ENCODE measurements around the gene SYCP3. TPM values are rescaled to one million over a fixed set of nuclear protein-coding genes. Genes with fewer than 3 reads are reported as not detected.

Gene SYCP3
- not detected for total RNA-seq

- Histone ChIP-seq H3K36me3 (ENCODE audit: control insufficient read depth in 3 of 3, insufficient read depth in 3 of 3, low read length in 3 of 3) (peaks cover 9 to 11% (median 9%) of the 10 kb centered on the region in 3 donors), H3K4me1 (ENCODE audit: control insufficient read depth in 3 of 3, insufficient read depth in 3 of 3, low read length in 3 of 3) (no peaks in the 10 kb centered on the region), H3K9me3 (ENCODE audit: control insufficient read depth in 3 of 3, low read length in 3 of 3) (no peaks in the 10 kb centered on the region), H3K27ac (ENCODE audit: low read depth, low read length) (no peak within 1 kb of the TSS), H3K27me3 (ENCODE audit: control insufficient read depth in 3 of 3, insufficient read depth in 3 of 3, low read length in 3 of 3) (no peaks in the 10 kb centered on the region), H3K9ac (ENCODE audit: low read depth in 1 of 3, low read length in 3 of 3) (no peak within 1 kb of the TSS), H3K4me3 (ENCODE audit: low read length in 3 of 3) (no peak within 1 kb of the TSS)
Observed at GRCh38 chr12:101738920-101739665, at the start of gene SYCP3. SYCP3 (minus strand) TSS chr12:101739462; CDS start chr12:101737935, 1,527 bp downstream.

GRCh38 chr12:101785671-101786070 is 46.4 kb upstream of the SYCP3 start:
- Histone ChIP-seq H3K27ac (ENCODE audit: low read depth, low read length) (no peak overlapping the region), H3K9me3 (ENCODE audit: control insufficient read depth in 3 of 3, low read length in 3 of 3) (no peaks in the 10 kb centered on the region), H3K27me3 (ENCODE audit: control insufficient read depth in 3 of 3, insufficient read depth in 3 of 3, low read length in 3 of 3) (no peaks in the 10 kb centered on the region), H3K9ac (ENCODE audit: low read depth in 1 of 3, low read length in 3 of 3) (no peak overlapping the region), H3K4me1 (ENCODE audit: control insufficient read depth in 3 of 3, insufficient read depth in 3 of 3, low read length in 3 of 3) (peaks cover 6 to 12% (median 8%) of the 10 kb centered on the region in 3 donors), H3K4me3 (ENCODE audit: low read length in 3 of 3) (no peak overlapping the region), H3K36me3 (ENCODE audit: control insufficient read depth in 3 of 3, insufficient read depth in 3 of 3, low read length in 3 of 3) (peaks cover 0 to 14% (median 3%) of the 10 kb centered on the region in 3 donors)

- no peak overlapping the region for H3K9ac ChIP-seq (ENCODE audit: low read depth in 1 of 3, low read length in 3 of 3)
- no peaks in the 10 kb centered on the region for H3K27me3 ChIP-seq (ENCODE audit: control insufficient read depth in 3 of 3, insufficient read depth in 3 of 3, low read length in 3 of 3)
- peaks cover 3 to 14% (median 5%) of the 10 kb centered on the region in 3 donors for H3K36me3 ChIP-seq (ENCODE audit: control insufficient read depth in 3 of 3, insufficient read depth in 3 of 3, low read length in 3 of 3)
- H3K27ac ChIP-seq (ENCODE audit: low read depth, low read length) = no peak overlapping the region
- no peaks in the 10 kb centered on the region for H3K9me3 ChIP-seq (ENCODE audit: control insufficient read depth in 3 of 3, low read length in 3 of 3)
- peaks cover 6 to 12% (median 8%) of the 10 kb centered on the region in 3 donors for H3K4me1 ChIP-seq (ENCODE audit: control insufficient read depth in 3 of 3, insufficient read depth in 3 of 3, low read length in 3 of 3)
- no peak overlapping the region for H3K4me3 ChIP-seq (ENCODE audit: low read length in 3 of 3)
Observed at GRCh38 chr12:101784376-101784775, 45.1 kb upstream of the SYCP3 start.

GRCh38 chr12:101783838-101784237 is 44.6 kb upstream of the SYCP3 start:
- Histone ChIP-seq H3K4me1 (ENCODE audit: control insufficient read depth in 3 of 3, insufficient read depth in 3 of 3, low read length in 3 of 3) (peaks cover 6 to 12% (median 8%) of the 10 kb centered on the region in 3 donors), H3K27me3 (ENCODE audit: control insufficient read depth in 3 of 3, insufficient read depth in 3 of 3, low read length in 3 of 3) (no peaks in the 10 kb centered on the region), H3K4me3 (ENCODE audit: low read length in 3 of 3) (no peak overlapping the region), H3K36me3 (ENCODE audit: control insufficient read depth in 3 of 3, insufficient read depth in 3 of 3, low read length in 3 of 3) (peaks cover 5 to 14% (median 7%) of the 10 kb centered on the region in 3 donors), H3K27ac (ENCODE audit: low read depth, low read length) (no peak overlapping the region), H3K9me3 (ENCODE audit: control insufficient read depth in 3 of 3, low read length in 3 of 3) (no peaks in the 10 kb centered on the region), H3K9ac (ENCODE audit: low read depth in 1 of 3, low read length in 3 of 3) (no peak overlapping the region)

- Histone ChIP-seq H3K4me3 (ENCODE audit: low read length in 3 of 3) (no peak overlapping the region), H3K27me3 (ENCODE audit: control insufficient read depth in 3 of 3, insufficient read depth in 3 of 3, low read length in 3 of 3) (no peaks in the 10 kb centered on the region), H3K36me3 (ENCODE audit: control insufficient read depth in 3 of 3, insufficient read depth in 3 of 3, low read length in 3 of 3) (peaks cover 2 to 14% (median 7%) of the 10 kb centered on the region in 3 donors), H3K9me3 (ENCODE audit: control insufficient read depth in 3 of 3, low read length in 3 of 3) (no peaks in the 10 kb centered on the region), H3K9ac (ENCODE audit: low read depth in 1 of 3, low read length in 3 of 3) (peak overlapping the region in 1 of 3 donors; percentile 52), H3K27ac (ENCODE audit: low read depth, low read length) (peak overlapping the region; percentile 12), H3K4me1 (ENCODE audit: control insufficient read depth in 3 of 3, insufficient read depth in 3 of 3, low read length in 3 of 3) (peaks cover 11 to 12% (median 12%) of the 10 kb centered on the region in 3 donors)
Observed at GRCh38 chr12:101783150-101783549, 43.9 kb upstream of the SYCP3 start.

GRCh38 chr12:101782273-101782731 is 43.0 kb upstream of the SYCP3 start:
- H3K27ac ChIP-seq (ENCODE audit: low read depth, low read length) = no peak overlapping the region

GRCh38 chr12:101781834-101782233 is 42.6 kb upstream of the SYCP3 start:
- peaks cover 19 to 22% (median 21%) of the 10 kb centered on the region in 3 donors for H3K4me1 ChIP-seq (ENCODE audit: control insufficient read depth in 3 of 3, insufficient read depth in 3 of 3, low read length in 3 of 3)

More at GRCh38 chr12:101782273-101782731, 43.0 kb upstream of the SYCP3 start:
- Histone ChIP-seq H3K9me3 (ENCODE audit: control insufficient read depth in 3 of 3, low read length in 3 of 3) (no peaks in the 10 kb centered on the region), H3K4me3 (ENCODE audit: low read length in 3 of 3) (no peak overlapping the region), H3K36me3 (ENCODE audit: control insufficient read depth in 3 of 3, insufficient read depth in 3 of 3, low read length in 3 of 3) (peaks cover 2 to 14% (median 7%) of the 10 kb centered on the region in 3 donors), H3K4me1 (ENCODE audit: control insufficient read depth in 3 of 3, insufficient read depth in 3 of 3, low read length in 3 of 3) (peaks cover 19% of the 10 kb centered on the region in 3 donors), H3K9ac (ENCODE audit: low read depth in 1 of 3, low read length in 3 of 3) (no peak overlapping the region), H3K27me3 (ENCODE audit: control insufficient read depth in 3 of 3, insufficient read depth in 3 of 3, low read length in 3 of 3) (no peaks in the 10 kb centered on the region)

GRCh38 chr12:101780599-101780998 is 41.3 kb upstream of the SYCP3 start:
- no peak overlapping the region for H3K4me3 ChIP-seq (ENCODE audit: low read length in 3 of 3)
- no peaks in the 10 kb centered on the region for H3K9me3 ChIP-seq (ENCODE audit: control insufficient read depth in 3 of 3, low read length in 3 of 3)
- no peak overlapping the region for H3K27ac ChIP-seq (ENCODE audit: low read depth, low read length)
- H3K4me1 ChIP-seq (ENCODE audit: control insufficient read depth in 3 of 3, insufficient read depth in 3 of 3, low read length in 3 of 3) = peaks cover 19 to 22% (median 21%) of the 10 kb centered on the region in 3 donors
- H3K36me3 ChIP-seq (ENCODE audit: control insufficient read depth in 3 of 3, insufficient read depth in 3 of 3, low read length in 3 of 3) = peaks cover 2 to 17% (median 7%) of the 10 kb centered on the region in 3 donors
- H3K27me3 ChIP-seq (ENCODE audit: control insufficient read depth in 3 of 3, insufficient read depth in 3 of 3, low read length in 3 of 3) = no peaks in the 10 kb centered on the region
- H3K9ac ChIP-seq (ENCODE audit: low read depth in 1 of 3, low read length in 3 of 3) = no peak overlapping the region

More at GRCh38 chr12:101781834-101782233, 42.6 kb upstream of the SYCP3 start:
- Histone ChIP-seq H3K4me3 (ENCODE audit: low read length in 3 of 3) (no peak overlapping the region), H3K36me3 (ENCODE audit: control insufficient read depth in 3 of 3, insufficient read depth in 3 of 3, low read length in 3 of 3) (peaks cover 2 to 15% (median 7%) of the 10 kb centered on the region in 3 donors), H3K9ac (ENCODE audit: low read depth in 1 of 3, low read length in 3 of 3) (no peak overlapping the region), H3K27ac (ENCODE audit: low read depth, low read length) (no peak overlapping the region), H3K27me3 (ENCODE audit: control insufficient read depth in 3 of 3, insufficient read depth in 3 of 3, low read length in 3 of 3) (no peaks in the 10 kb centered on the region), H3K9me3 (ENCODE audit: control insufficient read depth in 3 of 3, low read length in 3 of 3) (no peaks in the 10 kb centered on the region)

- Histone ChIP-seq H3K9ac (ENCODE audit: low read depth in 1 of 3, low read length in 3 of 3) (no peak overlapping the region), H3K27ac (ENCODE audit: low read depth, low read length) (no peak overlapping the region), H3K4me1 (ENCODE audit: control insufficient read depth in 3 of 3, insufficient read depth in 3 of 3, low read length in 3 of 3) (peaks cover 19 to 22% (median 21%) of the 10 kb centered on the region in 3 donors), H3K27me3 (ENCODE audit: control insufficient read depth in 3 of 3, insufficient read depth in 3 of 3, low read length in 3 of 3) (no peaks in the 10 kb centered on the region), H3K9me3 (ENCODE audit: control insufficient read depth in 3 of 3, low read length in 3 of 3) (no peaks in the 10 kb centered on the region), H3K36me3 (ENCODE audit: control insufficient read depth in 3 of 3, insufficient read depth in 3 of 3, low read length in 3 of 3) (peaks cover 2 to 14% (median 7%) of the 10 kb centered on the region in 3 donors), H3K4me3 (ENCODE audit: low read length in 3 of 3) (no peak overlapping the region)
Observed at GRCh38 chr12:101779626-101780025, 40.4 kb upstream of the SYCP3 start.

GRCh38 chr12:101779200-101779599 is 39.9 kb upstream of the SYCP3 start:
- H3K36me3 ChIP-seq (ENCODE audit: control insufficient read depth in 3 of 3, insufficient read depth in 3 of 3, low read length in 3 of 3) = peaks cover 2 to 11% (median 7%) of the 10 kb centered on the region in 3 donors
- H3K27ac ChIP-seq (ENCODE audit: low read depth, low read length) = no peak overlapping the region
- peaks cover 19 to 22% (median 21%) of the 10 kb centered on the region in 3 donors for H3K4me1 ChIP-seq (ENCODE audit: control insufficient read depth in 3 of 3, insufficient read depth in 3 of 3, low read length in 3 of 3)
- H3K27me3 ChIP-seq (ENCODE audit: control insufficient read depth in 3 of 3, insufficient read depth in 3 of 3, low read length in 3 of 3) = no peaks in the 10 kb centered on the region
- no peak overlapping the region for H3K9ac ChIP-seq (ENCODE audit: low read depth in 1 of 3, low read length in 3 of 3)
- no peak overlapping the region for H3K4me3 ChIP-seq (ENCODE audit: low read length in 3 of 3)
- H3K9me3 ChIP-seq (ENCODE audit: control insufficient read depth in 3 of 3, low read length in 3 of 3) = no peaks in the 10 kb centered on the region
